Endodermal cell (in vitro differentiated cells): ENCODE measurements around the gene KMT2E. TPM values are rescaled to one million over a fixed set of nuclear protein-coding genes. Genes with fewer than 3 reads are reported as not detected.
"Not testable (repeated sequence)": the region's sequence is repeated elsewhere in the genome, so short reads cannot be mapped to it uniquely, and the experiment has no call there.

Experiments
- DNase-seq: peaks from one replicate; pipeline ENCODE4 v3.0.0-alpha.2; 2017
- H3K27ac ChIP-seq: 2 replicates; pipeline ENCODE4 v1.5.1; 2013; ENCODE audit warnings: mild to moderate bottlenecking, low read depth, low read length, moderate library complexity
- H3K27me3 ChIP-seq: 2 replicates; pipeline ENCODE4 v1.6.1; 2013; ENCODE audit warnings: mild to moderate bottlenecking, low read length, moderate library complexity; ENCODE audit not compliant: insufficient read depth, control insufficient read depth, poor library complexity, severe bottlenecking
- H3K36me3 ChIP-seq: 2 replicates; pipeline ENCODE4 v1.7.0; 2013; ENCODE audit warnings: mild to moderate bottlenecking, low read length, moderate library complexity; ENCODE audit not compliant: control insufficient read depth, insufficient read depth
- H3K4me1 ChIP-seq: one replicate; pipeline ENCODE4 v1.7.0; 2013; ENCODE audit warnings: low read length; ENCODE audit not compliant: control insufficient read depth, insufficient read depth
- H3K4me3 ChIP-seq: 2 replicates; pipeline ENCODE4 v1.5.1; 2013; ENCODE audit warnings: mild to moderate bottlenecking, low read length, moderate library complexity
- H3K9ac ChIP-seq: 2 replicates; pipeline ENCODE4 v1.6.1; 2013; ENCODE audit warnings: mild to moderate bottlenecking, low read length, moderate library complexity; ENCODE audit not compliant: poor library complexity, severe bottlenecking; ENCODE audit errors: extremely low read depth
- H3K9me3 ChIP-seq: 2 replicates; pipeline ENCODE4 v1.6.1; 2013; ENCODE audit warnings: mild to moderate bottlenecking, low read length, moderate library complexity; ENCODE audit not compliant: control insufficient read depth
- H3K27ac Mint-ChIP-seq: 2 replicates; pipeline ENCODE4 v1.8.0; 2020; ENCODE audit warnings: mixed read lengths
- H3K27me3 Mint-ChIP-seq: 2 replicates; pipeline ENCODE4 v1.8.0; 2021; ENCODE audit warnings: mild to moderate bottlenecking, mixed read lengths; ENCODE audit not compliant: insufficient read depth
- H3K36me3 Mint-ChIP-seq: 2 replicates; pipeline ENCODE4 v1.8.0; 2020; ENCODE audit warnings: low read depth, mixed read lengths
- H3K4me1 Mint-ChIP-seq: 2 replicates; pipeline ENCODE4 v1.8.0; 2020; ENCODE audit warnings: mixed read lengths
- H3K4me3 Mint-ChIP-seq: 2 replicates; pipeline ENCODE4 v1.8.0; 2020; ENCODE audit warnings: mild to moderate bottlenecking, moderate library complexity, mixed read lengths
- H3K9me3 Mint-ChIP-seq: 2 replicates; pipeline ENCODE4 v1.8.0; 2020; ENCODE audit warnings: mild to moderate bottlenecking, mixed read lengths
- CTCF ChIP-seq: fragments of 200-600 bp; sonication (generic); conservative IDR thresholded peaks from 2 replicates; pipeline ENCODE4 v1.5.0; 2021; ENCODE audit warnings: antibody characterized with exemption, mild to moderate bottlenecking
- WGBS, 2 experiments: methylation state at CpG; one replicate each; pipeline versions ENCODE4 v1.1.5 to v1.1.7; 2013; ENCODE audit warnings: missing lambda C conversion rate in 2 of 2, mixed read lengths in 1 of 2; ENCODE audit not compliant: insufficient coverage in 1 of 2, insufficient read length in 1 of 2; 5-methylcytosine and 5-hydroxymethylcytosine counted together
- total RNA-seq, 2 donors: library from RNA; stranded (reverse); fragmentation: NEBNext Ultra II Directional in 1 of 2; extraction: Animal tissue kit (Norgen Biotek cat#: 25700) in 1 of 2; gene quantifications; 2 replicates in 1 of 2; 3 replicates in 1 of 2; pipeline ENCODE4 v1.2.1, GENCODE V29; 2021

Gene KMT2E
- total RNA-seq, 2 donors from 2014 or later, result 65.7 to 70.4 TPM

- Mint-ChIP-seq H3K4me1 (peaks cover 21% of the 10 kb centered on the region), H3K27me3 (no peaks in the 10 kb centered on the region), H3K4me3 (no peak overlapping the region), H3K36me3 (no peaks in the 10 kb centered on the region), H3K27ac (no peak overlapping the region), H3K9me3 (no peaks in the 10 kb centered on the region)
- TF ChIP-seq CTCF, result no peak
- H3K36me3 ChIP-seq, result peaks cover 4% of the 10 kb centered on the region
- H3K27me3 ChIP-seq, result no peaks in the 10 kb centered on the region
- no peak for DNase-seq
- no peak overlapping the region for H3K4me3 ChIP-seq
- no peaks in the 10 kb centered on the region for H3K4me1 ChIP-seq
- no peak overlapping the region for H3K9ac ChIP-seq
- WGBS, 2 experiments, result 92 to 94% methylated on average over 4 to 5 of the region's 5 CpGs
- H3K27ac ChIP-seq, result no peak overlapping the region
- no peaks in the 10 kb centered on the region for H3K9me3 ChIP-seq
These were observed 14.0 kb downstream of the KMT2E start for GRCh38 chr7:105028004-105028403.

- peaks cover 25% of the 10 kb centered on the region for H3K4me1 Mint-ChIP-seq
- H3K36me3 Mint-ChIP-seq, H3K27me3 ChIP-seq, H3K4me3 ChIP-seq, H3K9me3 Mint-ChIP-seq, H3K9ac ChIP-seq, H3K9me3 ChIP-seq, H3K27ac Mint-ChIP-seq, H3K27ac ChIP-seq, H3K4me1 ChIP-seq, H3K36me3 ChIP-seq, DNase-seq, H3K27me3 Mint-ChIP-seq, H3K4me3 Mint-ChIP-seq: not testable (repeated sequence)
- WGBS, 2 experiments, result 94 to 95% methylated on average over 7 to 8 of the region's 8 CpGs
These were observed 14.9 kb downstream of the KMT2E start for GRCh38 chr7:105028941-105029340.

- no peak for DNase-seq
- Mint-ChIP-seq H3K27ac (no peak overlapping the region), H3K4me1 (peaks cover 22% of the 10 kb centered on the region), H3K4me3 (no peak overlapping the region), H3K36me3 (peaks cover 9% of the 10 kb centered on the region), H3K9me3 (no peaks in the 10 kb centered on the region), H3K27me3 (no peaks in the 10 kb centered on the region)
- H3K9ac ChIP-seq, result no peak overlapping the region
- TF ChIP-seq CTCF, result no peak
- H3K9me3 ChIP-seq, result no peaks in the 10 kb centered on the region
- H3K36me3 ChIP-seq, result peaks cover 5% of the 10 kb centered on the region
- H3K4me1 ChIP-seq, result no peaks in the 10 kb centered on the region
- no peak overlapping the region for H3K27ac ChIP-seq
- no peaks in the 10 kb centered on the region for H3K27me3 ChIP-seq
- no peak overlapping the region for H3K4me3 ChIP-seq
These were observed 16.4 kb downstream of the KMT2E start for GRCh38 chr7:105030447-105030846.

- Histone ChIP-seq H3K9ac (no peak overlapping the region), H3K9me3 (no peaks in the 10 kb centered on the region), H3K4me1 (peaks cover 3% of the 10 kb centered on the region), H3K36me3 (peaks cover 5% of the 10 kb centered on the region), H3K27ac (no peak overlapping the region), H3K27me3 (no peaks in the 10 kb centered on the region), H3K4me3 (no peak overlapping the region)
- Mint-ChIP-seq H3K27me3 (no peaks in the 10 kb centered on the region), H3K4me3 (no peak overlapping the region), H3K27ac (no peak overlapping the region), H3K36me3 (peaks cover 14% of the 10 kb centered on the region), H3K4me1 (peaks cover 19% of the 10 kb centered on the region), H3K9me3 (no peaks in the 10 kb centered on the region)
- DNase-seq, result no peak
- no peak for TF ChIP-seq CTCF
- 100% methylated on average over 1 of the region's 1 CpG for WGBS, 2 experiments
These were observed 18.7 kb downstream of the KMT2E start for GRCh38 chr7:105032553-105033214.
